Measurements from ENCODE around the gene TMEM63C.

The TMEM63C gene

DNA sequence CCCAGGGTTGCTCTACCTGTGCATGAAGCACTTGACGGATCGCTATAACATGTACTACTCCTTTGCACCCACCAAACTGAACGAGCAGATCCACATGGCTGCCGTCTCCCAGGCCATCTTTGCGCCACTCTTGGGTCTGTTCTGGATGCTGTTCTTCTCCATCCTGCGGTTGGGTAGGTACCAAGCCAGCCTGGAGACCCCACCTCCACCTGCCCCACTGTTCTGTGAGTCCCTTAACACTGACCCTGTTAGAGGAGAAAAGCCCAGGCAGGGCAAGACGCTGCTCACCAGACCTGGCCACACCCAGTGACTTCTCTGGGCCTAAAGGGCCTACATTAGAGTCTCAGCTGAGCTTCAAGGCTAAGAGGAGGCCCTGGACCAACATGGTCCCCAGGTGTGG lies 67.7 kb downstream of the TMEM63C start:
- H3K4me3 ChIP-seq (ENCODE audit: low read depth, low read length): no peak overlapping the region
- DNase-seq (ENCODE audit: low read depth): no peak
- TF ChIP-seq, protein P1, sequence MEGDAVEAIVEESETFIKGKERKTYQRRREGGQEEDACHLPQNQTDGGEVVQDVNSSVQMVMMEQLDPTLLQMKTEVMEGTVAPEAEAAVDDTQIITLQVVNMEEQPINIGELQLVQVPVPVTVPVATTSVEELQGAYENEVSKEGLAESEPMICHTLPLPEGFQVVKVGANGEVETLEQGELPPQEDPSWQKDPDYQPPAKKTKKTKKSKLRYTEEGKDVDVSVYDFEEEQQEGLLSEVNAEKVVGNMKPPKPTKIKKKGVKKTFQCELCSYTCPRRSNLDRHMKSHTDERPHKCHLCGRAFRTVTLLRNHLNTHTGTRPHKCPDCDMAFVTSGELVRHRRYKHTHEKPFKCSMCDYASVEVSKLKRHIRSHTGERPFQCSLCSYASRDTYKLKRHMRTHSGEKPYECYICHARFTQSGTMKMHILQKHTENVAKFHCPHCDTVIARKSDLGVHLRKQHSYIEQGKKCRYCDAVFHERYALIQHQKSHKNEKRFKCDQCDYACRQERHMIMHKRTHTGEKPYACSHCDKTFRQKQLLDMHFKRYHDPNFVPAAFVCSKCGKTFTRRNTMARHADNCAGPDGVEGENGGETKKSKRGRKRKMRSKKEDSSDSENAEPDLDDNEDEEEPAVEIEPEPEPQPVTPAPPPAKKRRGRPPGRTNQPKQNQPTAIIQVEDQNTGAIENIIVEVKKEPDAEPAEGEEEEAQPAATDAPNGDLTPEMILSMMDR (conservative IDR thresholded peaks at IDR 0.05; ENCODE audit: low read depth, low read length): no peak

DNA sequence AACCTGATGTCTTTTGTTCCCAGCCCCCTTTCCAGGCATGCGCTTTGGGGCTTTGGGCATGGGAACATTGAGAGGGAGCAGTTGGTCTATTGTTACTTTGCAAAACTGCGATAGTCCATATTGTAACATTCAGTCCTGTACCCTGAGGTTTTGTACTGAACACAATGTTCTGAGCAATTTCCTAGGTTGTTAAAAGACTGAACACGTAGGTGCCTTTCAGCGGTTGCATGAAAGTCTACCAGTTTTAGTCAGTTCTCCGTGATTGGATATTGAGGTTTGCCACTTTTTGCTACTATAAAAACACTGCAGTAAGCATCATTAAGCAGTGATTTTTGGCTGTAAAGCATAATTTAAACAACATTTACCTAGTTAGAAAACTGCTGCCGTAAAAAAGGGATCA lies 69.3 kb downstream of the TMEM63C start:
- no peak for DNase-seq (ENCODE audit: low read depth)
- H3K4me3 ChIP-seq (ENCODE audit: low read depth, low read length): no peak overlapping the region
- TF ChIP-seq, protein P1 (conservative IDR thresholded peaks at IDR 0.05; ENCODE audit: low read depth, low read length): no peak

DNA sequence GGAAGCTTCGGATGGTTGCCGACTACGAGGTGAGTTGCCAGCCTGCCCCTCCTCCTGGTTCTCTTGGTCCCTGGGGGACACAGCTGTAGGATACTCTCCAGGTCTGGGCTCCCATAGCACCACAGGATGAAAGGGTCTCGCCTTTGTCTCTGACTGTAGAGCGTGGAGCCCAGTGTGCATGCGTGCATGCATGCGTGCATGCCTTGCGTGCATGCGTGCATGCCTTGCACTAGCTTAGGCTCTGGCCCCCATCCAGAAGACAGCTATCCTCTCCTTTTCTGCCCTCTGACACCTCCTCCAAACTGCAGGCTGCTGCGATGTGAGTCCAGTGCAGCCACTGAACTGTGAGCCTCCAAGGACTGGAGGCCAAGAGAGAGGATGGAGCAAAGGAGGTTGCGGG lies 70.3 kb downstream of the TMEM63C start:
- H3K4me3 ChIP-seq (ENCODE audit: low read depth, low read length): no peak overlapping the region
- TF ChIP-seq, protein P1 (conservative IDR thresholded peaks at IDR 0.05; ENCODE audit: low read depth, low read length): no peak
- no peak for DNase-seq (ENCODE audit: low read depth)

- TF ChIP-seq, protein P1 (conservative IDR thresholded peaks at IDR 0.05; ENCODE audit: low read depth, low read length): no peak
- DNase-seq (ENCODE audit: low read depth): no peak
- H3K4me3 ChIP-seq (ENCODE audit: low read depth, low read length): no peak overlapping the region
Measured at GRCh38 chr14:77253333-77254190, 72.0 kb downstream of the TMEM63C start.

- TF ChIP-seq, protein P1 (conservative IDR thresholded peaks at IDR 0.05; ENCODE audit: low read depth, low read length): no peak
- no peak overlapping the region for H3K4me3 ChIP-seq (ENCODE audit: low read depth, low read length)
- DNase-seq (ENCODE audit: low read depth): no peak
Measured at GRCh38 chr14:77256694-77257093, 75.1 kb downstream of the TMEM63C start.

GRCh38 chr14:77257700-77258099 lies 76.1 kb downstream of the TMEM63C start:
- no peak for DNase-seq (ENCODE audit: low read depth)
- no peak overlapping the region for H3K4me3 ChIP-seq (ENCODE audit: low read depth, low read length)
- TF ChIP-seq, protein P1 (conservative IDR thresholded peaks at IDR 0.05; ENCODE audit: low read depth, low read length): no peak

- no peak overlapping the region for H3K4me3 ChIP-seq (ENCODE audit: low read depth, low read length)
- no peak for DNase-seq (ENCODE audit: low read depth)
- TF ChIP-seq, protein P1 (conservative IDR thresholded peaks at IDR 0.05; ENCODE audit: low read depth, low read length): no peak
Measured at GRCh38 chr14:77258566-77258965, 77.0 kb downstream of the TMEM63C start.

All from choroid plexus epithelial cell (primary cell).